ENCODE data around the gene FAM83D. TPM values are rescaled to one million over a fixed set of nuclear protein-coding genes. Genes with fewer than 3 reads are reported as not detected.

Gene FAM83D
- total and polyA plus RNA-seq, 7 donors, result 0.11 to 0.32 (median 0.12) TPM; not detected in 3

- Histone ChIP-seq H3K27me3 (ENCODE audit: insufficient read depth in 3 of 3, low read length in 2 of 3) (no peaks in the 10 kb centered on the region), H3K27ac (no peak overlapping the region), H3K4me1 (no peaks in the 10 kb centered on the region), H3K4me3 (no peak overlapping the region), H3K9me3 (no peaks in the 10 kb centered on the region), H3K36me3 (ENCODE audit: insufficient read depth in 1 of 2, low read depth in 1 of 2) (no peaks in the 10 kb centered on the region)
- no peak for ATAC-seq
- intact Hi-C loops (cut with DNase I), result no loop called here
- TF ChIP-seq CTCF (IDR thresholded peaks at IDR 0.05), result no peak
- DNase-seq, result no peak
- 77 to 88% (median 78%) methylated on average over 7 of the region's 7 CpGs for WGBS, 3 donors
These were observed 11.8 kb downstream of the FAM83D start for GRCh38 chr20:38937978-38938473.

- no peaks in the 10 kb centered on the region for H3K9me3 ChIP-seq
- no peak overlapping the region for H3K27ac ChIP-seq
- intact Hi-C loops (cut with DNase I), result no loop called here
- no peaks in the 10 kb centered on the region for H3K4me1 ChIP-seq
- TF ChIP-seq CTCF (IDR thresholded peaks at IDR 0.05), result no peak
- H3K27me3 ChIP-seq (ENCODE audit: insufficient read depth in 3 of 3, low read length in 2 of 3), result no peaks in the 10 kb centered on the region
- H3K4me3 ChIP-seq, result no peak overlapping the region
- DNase-seq (no peak), ATAC-seq (no peak)
- H3K36me3 ChIP-seq (ENCODE audit: insufficient read depth in 1 of 2, low read depth in 1 of 2), result no peaks in the 10 kb centered on the region
- 73 to 83% (median 75%) methylated on average over 2 of the region's 2 CpGs for WGBS, 3 donors
These were observed 13.5 kb downstream of the FAM83D start for GRCh38 chr20:38939686-38940085.

GRCh38 chr20:38940644-38941043 lies 14.4 kb downstream of the FAM83D start:
- no peaks in the 10 kb centered on the region for H3K27me3 ChIP-seq (ENCODE audit: insufficient read depth in 3 of 3, low read length in 2 of 3)
- H3K9me3 ChIP-seq, result no peaks in the 10 kb centered on the region
- H3K4me3 ChIP-seq, result no peak overlapping the region
- ATAC-seq (no peak), DNase-seq (no peak)
- H3K27ac ChIP-seq, result no peak overlapping the region
- H3K36me3 ChIP-seq (ENCODE audit: insufficient read depth in 1 of 2, low read depth in 1 of 2), result no peaks in the 10 kb centered on the region
- whole genome bisulfite sequencing, 3 donors, result 90 to 91% (median 91%) methylated on average over 5 of the region's 5 CpGs
- H3K4me1 ChIP-seq, result no peaks in the 10 kb centered on the region
- no peak for TF ChIP-seq CTCF (IDR thresholded peaks at IDR 0.05)
- intact Hi-C loops (cut with DNase I), result no loop called here

DNA sequence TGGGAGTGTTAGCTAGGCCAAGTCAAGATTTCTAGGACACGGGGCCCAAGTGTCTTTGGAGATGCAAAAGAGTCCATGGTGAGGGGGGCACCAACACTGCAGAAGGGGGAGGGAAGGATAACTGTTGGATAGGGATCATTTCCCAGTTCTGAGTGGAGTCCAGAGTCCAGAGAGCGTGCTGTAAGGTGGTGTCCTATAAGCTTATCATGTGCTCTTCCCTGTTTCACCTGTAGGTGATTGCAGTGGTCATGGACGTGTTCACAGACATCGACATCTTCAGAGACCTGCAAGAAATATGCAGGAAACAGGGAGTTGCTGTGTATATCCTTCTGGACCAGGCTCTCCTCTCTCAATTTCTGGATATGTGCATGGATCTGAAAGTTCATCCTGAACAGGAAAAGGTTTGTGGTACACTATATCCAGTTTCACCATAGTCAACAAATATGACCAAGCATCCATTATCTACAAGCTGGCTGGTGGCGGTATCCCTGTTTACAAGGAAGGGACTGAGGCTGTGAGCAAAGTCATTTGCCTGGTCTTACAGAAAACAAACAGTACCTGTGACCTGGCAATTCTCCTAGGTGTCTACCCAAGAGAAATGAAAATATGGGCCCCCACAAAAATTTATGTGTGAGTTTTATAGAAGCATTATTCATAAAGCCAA lies 15.6 kb downstream of the FAM83D start:
- no peak for ATAC-seq
- no peak for DNase-seq
- Histone ChIP-seq H3K36me3 (ENCODE audit: insufficient read depth in 1 of 2, low read depth in 1 of 2) (no peaks in the 10 kb centered on the region), H3K4me1 (no peaks in the 10 kb centered on the region), H3K27me3 (ENCODE audit: insufficient read depth in 3 of 3, low read length in 2 of 3) (no peaks in the 10 kb centered on the region), H3K9me3 (no peaks in the 10 kb centered on the region), H3K4me3 (no peak overlapping the region), H3K27ac (no peak overlapping the region)
- WGBS, 3 donors, result 95 to 96% (median 96%) methylated on average over 5 of the region's 5 CpGs
- intact Hi-C loops (cut with DNase I), result no loop called here
- TF ChIP-seq CTCF (IDR thresholded peaks at IDR 0.05), result no peak

- H3K4me1 ChIP-seq, result no peaks in the 10 kb centered on the region
- H3K27me3 ChIP-seq (ENCODE audit: insufficient read depth in 3 of 3, low read length in 2 of 3), result no peaks in the 10 kb centered on the region
- intact Hi-C loops (cut with DNase I), result no loop called here
- no peak for TF ChIP-seq CTCF (IDR thresholded peaks at IDR 0.05)
- ATAC-seq (no peak), DNase-seq (no peak)
- no peak overlapping the region for H3K27ac ChIP-seq
- H3K4me3 ChIP-seq, result no peak overlapping the region
- WGBS, 3 donors, result 79 to 98% (median 94%) methylated on average over 3 of the region's 3 CpGs
- H3K36me3 ChIP-seq (ENCODE audit: insufficient read depth in 1 of 2, low read depth in 1 of 2), result no peaks in the 10 kb centered on the region
- H3K9me3 ChIP-seq, result no peaks in the 10 kb centered on the region
These were observed 18.8 kb downstream of the FAM83D start for GRCh38 chr20:38945012-38945411.

All from psoas muscle (tissue), 8 donors.